ENCODE measurements around the gene SMIM5. TPM values are rescaled to one million over a fixed set of nuclear protein-coding genes. Genes with fewer than 3 reads are reported as not detected.

Gene SMIM5
- total and polyA plus RNA-seq, 2 donors (not counting 3 experiments of a cell fraction or from before 2014, with no cell fraction given) = not detected

DNA sequence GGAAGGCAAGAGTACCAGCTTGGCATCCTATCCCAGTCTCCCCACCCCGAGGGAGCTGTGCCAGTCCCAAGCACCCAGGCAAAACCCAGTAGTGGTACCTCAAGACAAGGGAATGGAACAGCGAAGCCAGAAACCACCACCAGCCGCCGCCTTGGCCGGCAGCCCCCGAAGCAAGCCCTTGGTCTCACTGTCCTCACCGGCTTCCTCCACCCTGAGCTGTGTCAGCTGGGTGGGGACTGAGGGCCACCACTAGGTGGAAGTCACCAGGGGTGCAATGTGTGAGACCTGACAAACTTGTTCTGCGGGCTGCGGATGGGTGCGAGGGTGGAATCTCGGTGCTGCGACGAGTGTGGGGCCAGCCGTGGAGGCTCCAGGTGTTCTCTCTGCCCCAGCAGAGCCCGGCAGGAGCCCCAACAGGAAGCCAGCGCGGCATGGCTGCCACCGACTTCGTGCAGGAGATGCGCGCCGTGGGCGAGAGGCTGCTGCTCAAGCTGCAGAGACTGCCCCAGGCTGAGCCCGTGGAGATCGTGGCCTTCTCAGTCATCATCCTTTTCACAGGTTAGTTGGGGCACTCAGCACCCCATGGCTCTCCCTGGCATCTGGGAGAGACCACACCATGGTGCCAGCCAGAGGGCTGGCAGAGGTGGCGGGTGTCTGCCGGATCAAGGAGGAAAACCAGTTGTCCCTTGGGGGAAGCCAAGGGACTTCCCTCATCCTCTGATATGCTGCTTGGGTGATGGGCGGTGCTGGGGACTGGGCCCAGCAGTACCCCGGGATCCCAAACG is 6.7 kb downstream of the SMIM5 start:
- ChIA-PET CTCF (interaction anchor here (1.1 to 2.8 kb wide), 3 partner anchors 12 to 108 kb away, joined by 4 to 16 read pairs (median 4); no protein-coding TSS in a partner anchor), POLR2A (no interaction called here)
- H3K9me1 ChIP-seq (replicated peaks; ENCODE audit: control insufficient read depth, extremely low read depth, insufficient read depth, low read length) = no peaks in the 10 kb centered on the region
- FAIRE-seq (no peak), DNase-seq (ENCODE audit: low read depth, low spot score) (no peak)
- H3K79me2 ChIP-seq (ENCODE audit: control insufficient read depth, insufficient read depth, low read length) = no peaks in the 10 kb centered on the region
- H3K27ac ChIP-seq (ENCODE audit: insufficient read depth, low read depth, low read length) = no peak overlapping the region
- peaks cover 0 to 3% of the 10 kb centered on the region in 2 experiments for H3K36me3 ChIP-seq (ENCODE audit: control insufficient read depth in 2 of 2, extremely low read depth in 1 of 2, insufficient read depth in 2 of 2, low read length in 2 of 2)
- H3K4me3 ChIP-seq (replicated peaks in 1 of 3; ENCODE audit: insufficient read depth in 1 of 3, low read depth in 1 of 3, low read length in 3 of 3) = no peak overlapping the region
- intact Hi-C loops (cut with micrococcal nuclease) = no loop called here
- H3K9me3 ChIP-seq (replicated peaks; ENCODE audit: control insufficient read depth, insufficient read depth, low read length) = no peaks in the 10 kb centered on the region
- no peak overlapping the region for H3K9ac ChIP-seq (replicated peaks; ENCODE audit: extremely low read depth, insufficient read depth, low read length)
- H4K20me1 ChIP-seq (replicated peaks; ENCODE audit: control insufficient read depth, extremely low read depth, insufficient read depth, low read length) = no peaks in the 10 kb centered on the region
- BruUV-seq (replicated peaks) = no TSS peak
- H3K4me2 ChIP-seq (ENCODE audit: insufficient read depth, low read length) = no peak overlapping the region
- no peak overlapping the region for H2AFZ ChIP-seq (ENCODE audit: low read depth, low read length)
- H3K4me1 ChIP-seq (ENCODE audit: control insufficient read depth, extremely low read depth, insufficient read depth, low read length) = no peaks in the 10 kb centered on the region
- H3K27me3 ChIP-seq (ENCODE audit: control insufficient read depth in 2 of 2, insufficient read depth in 2 of 2, low read length in 2 of 2) = no peaks in the 10 kb centered on the region
- dilution Hi-C loops (cut with MboI; ENCODE audit: extremely low pct_ligation_motif_present, low sequenced_read_pairs) = no loop called here
- TF ChIP-seq POLR2A (IDR thresholded peaks at IDR 0.05; ENCODE audit: low read depth, low read length) (no peak), GATA2 (IDR thresholded peaks at IDR 0.05; ENCODE audit: insufficient read depth, insufficient read length, low read depth, low read length) (no peak), POLR2AphosphoS5 (IDR thresholded peaks at IDR 0.05; ENCODE audit: insufficient read depth, low read depth, low read length) (no peak)
- TF ChIP-seq, protein P1, sequence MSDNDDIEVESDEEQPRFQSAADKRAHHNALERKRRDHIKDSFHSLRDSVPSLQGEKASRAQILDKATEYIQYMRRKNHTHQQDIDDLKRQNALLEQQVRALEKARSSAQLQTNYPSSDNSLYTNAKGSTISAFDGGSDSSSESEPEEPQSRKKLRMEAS (IDR thresholded peaks at IDR 0.05; ENCODE audit: insufficient read depth, insufficient read length) = no peak
- TF ChIP-seq, protein P2, sequence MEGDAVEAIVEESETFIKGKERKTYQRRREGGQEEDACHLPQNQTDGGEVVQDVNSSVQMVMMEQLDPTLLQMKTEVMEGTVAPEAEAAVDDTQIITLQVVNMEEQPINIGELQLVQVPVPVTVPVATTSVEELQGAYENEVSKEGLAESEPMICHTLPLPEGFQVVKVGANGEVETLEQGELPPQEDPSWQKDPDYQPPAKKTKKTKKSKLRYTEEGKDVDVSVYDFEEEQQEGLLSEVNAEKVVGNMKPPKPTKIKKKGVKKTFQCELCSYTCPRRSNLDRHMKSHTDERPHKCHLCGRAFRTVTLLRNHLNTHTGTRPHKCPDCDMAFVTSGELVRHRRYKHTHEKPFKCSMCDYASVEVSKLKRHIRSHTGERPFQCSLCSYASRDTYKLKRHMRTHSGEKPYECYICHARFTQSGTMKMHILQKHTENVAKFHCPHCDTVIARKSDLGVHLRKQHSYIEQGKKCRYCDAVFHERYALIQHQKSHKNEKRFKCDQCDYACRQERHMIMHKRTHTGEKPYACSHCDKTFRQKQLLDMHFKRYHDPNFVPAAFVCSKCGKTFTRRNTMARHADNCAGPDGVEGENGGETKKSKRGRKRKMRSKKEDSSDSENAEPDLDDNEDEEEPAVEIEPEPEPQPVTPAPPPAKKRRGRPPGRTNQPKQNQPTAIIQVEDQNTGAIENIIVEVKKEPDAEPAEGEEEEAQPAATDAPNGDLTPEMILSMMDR (IDR thresholded peaks at IDR 0.05; ENCODE audit: extremely low read depth in 1 of 2, insufficient read depth in 1 of 2, low read depth in 1 of 2, low read length in 2 of 2) = no peak
